ENCODE measurements around the gene HDAC10.

- TF ChIP-seq, protein P1, sequence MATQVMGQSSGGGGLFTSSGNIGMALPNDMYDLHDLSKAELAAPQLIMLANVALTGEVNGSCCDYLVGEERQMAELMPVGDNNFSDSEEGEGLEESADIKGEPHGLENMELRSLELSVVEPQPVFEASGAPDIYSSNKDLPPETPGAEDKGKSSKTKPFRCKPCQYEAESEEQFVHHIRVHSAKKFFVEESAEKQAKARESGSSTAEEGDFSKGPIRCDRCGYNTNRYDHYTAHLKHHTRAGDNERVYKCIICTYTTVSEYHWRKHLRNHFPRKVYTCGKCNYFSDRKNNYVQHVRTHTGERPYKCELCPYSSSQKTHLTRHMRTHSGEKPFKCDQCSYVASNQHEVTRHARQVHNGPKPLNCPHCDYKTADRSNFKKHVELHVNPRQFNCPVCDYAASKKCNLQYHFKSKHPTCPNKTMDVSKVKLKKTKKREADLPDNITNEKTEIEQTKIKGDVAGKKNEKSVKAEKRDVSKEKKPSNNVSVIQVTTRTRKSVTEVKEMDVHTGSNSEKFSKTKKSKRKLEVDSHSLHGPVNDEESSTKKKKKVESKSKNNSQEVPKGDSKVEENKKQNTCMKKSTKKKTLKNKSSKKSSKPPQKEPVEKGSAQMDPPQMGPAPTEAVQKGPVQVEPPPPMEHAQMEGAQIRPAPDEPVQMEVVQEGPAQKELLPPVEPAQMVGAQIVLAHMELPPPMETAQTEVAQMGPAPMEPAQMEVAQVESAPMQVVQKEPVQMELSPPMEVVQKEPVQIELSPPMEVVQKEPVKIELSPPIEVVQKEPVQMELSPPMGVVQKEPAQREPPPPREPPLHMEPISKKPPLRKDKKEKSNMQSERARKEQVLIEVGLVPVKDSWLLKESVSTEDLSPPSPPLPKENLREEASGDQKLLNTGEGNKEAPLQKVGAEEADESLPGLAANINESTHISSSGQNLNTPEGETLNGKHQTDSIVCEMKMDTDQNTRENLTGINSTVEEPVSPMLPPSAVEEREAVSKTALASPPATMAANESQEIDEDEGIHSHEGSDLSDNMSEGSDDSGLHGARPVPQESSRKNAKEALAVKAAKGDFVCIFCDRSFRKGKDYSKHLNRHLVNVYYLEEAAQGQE (IDR thresholded peaks at IDR 0.05; ENCODE audit: low read depth, low read length): no peak
- TF ChIP-seq TAF1 (IDR thresholded peaks at IDR 0.05; ENCODE audit: borderline replicate concordance, low read depth, low read length) (no peak), TCF12 (IDR thresholded peaks at IDR 0.05) (no peak), SIN3A (IDR thresholded peaks at IDR 0.05; ENCODE audit: borderline replicate concordance, low read depth, low read length) (no peak), CHD2 (IDR thresholded peaks at IDR 0.05; ENCODE audit: low read length, partially characterized antibody) (no peak), ELF1 (IDR thresholded peaks at IDR 0.05) (no peak), EP300 (IDR thresholded peaks at IDR 0.05; ENCODE audit: borderline replicate concordance in 1 of 2, low read depth in 1 of 2, low read length in 1 of 2) (no peak), EZH2phosphoT487 (IDR thresholded peaks at IDR 0.05; ENCODE audit: borderline replicate concordance, low read depth) (no peak)
- TF ChIP-seq, protein P2, sequence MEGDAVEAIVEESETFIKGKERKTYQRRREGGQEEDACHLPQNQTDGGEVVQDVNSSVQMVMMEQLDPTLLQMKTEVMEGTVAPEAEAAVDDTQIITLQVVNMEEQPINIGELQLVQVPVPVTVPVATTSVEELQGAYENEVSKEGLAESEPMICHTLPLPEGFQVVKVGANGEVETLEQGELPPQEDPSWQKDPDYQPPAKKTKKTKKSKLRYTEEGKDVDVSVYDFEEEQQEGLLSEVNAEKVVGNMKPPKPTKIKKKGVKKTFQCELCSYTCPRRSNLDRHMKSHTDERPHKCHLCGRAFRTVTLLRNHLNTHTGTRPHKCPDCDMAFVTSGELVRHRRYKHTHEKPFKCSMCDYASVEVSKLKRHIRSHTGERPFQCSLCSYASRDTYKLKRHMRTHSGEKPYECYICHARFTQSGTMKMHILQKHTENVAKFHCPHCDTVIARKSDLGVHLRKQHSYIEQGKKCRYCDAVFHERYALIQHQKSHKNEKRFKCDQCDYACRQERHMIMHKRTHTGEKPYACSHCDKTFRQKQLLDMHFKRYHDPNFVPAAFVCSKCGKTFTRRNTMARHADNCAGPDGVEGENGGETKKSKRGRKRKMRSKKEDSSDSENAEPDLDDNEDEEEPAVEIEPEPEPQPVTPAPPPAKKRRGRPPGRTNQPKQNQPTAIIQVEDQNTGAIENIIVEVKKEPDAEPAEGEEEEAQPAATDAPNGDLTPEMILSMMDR (IDR thresholded peaks at IDR 0.05): no peak
These were observed 51.8 kb downstream of the HDAC10 start for GRCh38 chr22:50199251-50199721.
